Measurements from ENCODE around the gene TMEM218. TPM values are rescaled to one million over a fixed set of nuclear protein-coding genes. Genes with fewer than 3 reads are reported as not detected.

The TMEM218 gene
- total and polyA plus RNA-seq, 2 of the 8 experiments (the other 6 are each of a cell fraction or from before 2014, with no cell fraction given), result 17.0 to 33.5 TPM

- TF ChIP-seq RAD21 (IDR thresholded peaks at IDR 0.05 in 1 of 2, conservative IDR thresholded peaks at IDR 0.05 in 1 of 2; ENCODE audit: low read depth in 2 of 2, low read length in 2 of 2), result no peak
- no peak for TF ChIP-seq JUN (IDR thresholded peaks at IDR 0.05; ENCODE audit: low read depth, low read length)
- TF ChIP-seq CHD7 (IDR thresholded peaks at IDR 0.05; ENCODE audit: insufficient replicate concordance, low read length), result no peak
- peak; percentile 33; the same call in 1 of the 2 replicates for TF ChIP-seq POLR2AphosphoS5 (IDR thresholded peaks at IDR 0.05; ENCODE audit: low read depth, low read length)
- TF ChIP-seq ATF2 (IDR thresholded peaks at IDR 0.05; ENCODE audit: low read length), result no peak
- no peak for TF ChIP-seq CEBPB (IDR thresholded peaks at IDR 0.05; ENCODE audit: low read depth, low read length)
- peak; percentile 81 for TF ChIP-seq KDM4A (IDR thresholded peaks at IDR 0.05; ENCODE audit: low read depth, low read length, severe bottlenecking)
These were observed at the start of gene TMEM218 (continued) for GRCh38 chr11:125111343-125112207.
